ENCODE results near the gene HNRNPLL. TPM values are rescaled to one million over a fixed set of nuclear protein-coding genes. Genes with fewer than 3 reads are reported as not detected.

The HNRNPLL gene
- total RNA-seq, 1 donor from 2014 or later = 55.9 TPM

DNA sequence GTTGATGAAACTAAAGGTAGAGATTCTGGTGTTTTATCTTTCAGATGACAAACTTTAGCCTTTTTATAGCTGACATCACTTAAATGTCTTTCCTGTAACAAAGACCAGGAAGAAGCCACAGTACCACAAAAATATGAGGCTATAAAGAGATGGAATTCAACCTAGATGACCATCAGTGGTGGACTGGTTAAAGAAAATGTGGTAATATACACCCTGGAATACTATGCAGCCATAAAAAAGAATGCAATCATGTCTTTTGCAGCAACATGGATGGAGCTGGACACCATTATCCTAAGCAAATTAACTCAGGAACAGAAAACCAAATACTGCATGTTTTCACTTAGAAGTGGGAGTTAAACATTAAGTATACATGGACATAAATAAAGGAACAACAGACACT, 18.3 kb upstream of the HNRNPLL start:
- no peak for FAIRE-seq
- H3K9me3 Mint-ChIP-seq (ENCODE audit: unreplicated experiment) = no peaks in the 10 kb centered on the region

DNA sequence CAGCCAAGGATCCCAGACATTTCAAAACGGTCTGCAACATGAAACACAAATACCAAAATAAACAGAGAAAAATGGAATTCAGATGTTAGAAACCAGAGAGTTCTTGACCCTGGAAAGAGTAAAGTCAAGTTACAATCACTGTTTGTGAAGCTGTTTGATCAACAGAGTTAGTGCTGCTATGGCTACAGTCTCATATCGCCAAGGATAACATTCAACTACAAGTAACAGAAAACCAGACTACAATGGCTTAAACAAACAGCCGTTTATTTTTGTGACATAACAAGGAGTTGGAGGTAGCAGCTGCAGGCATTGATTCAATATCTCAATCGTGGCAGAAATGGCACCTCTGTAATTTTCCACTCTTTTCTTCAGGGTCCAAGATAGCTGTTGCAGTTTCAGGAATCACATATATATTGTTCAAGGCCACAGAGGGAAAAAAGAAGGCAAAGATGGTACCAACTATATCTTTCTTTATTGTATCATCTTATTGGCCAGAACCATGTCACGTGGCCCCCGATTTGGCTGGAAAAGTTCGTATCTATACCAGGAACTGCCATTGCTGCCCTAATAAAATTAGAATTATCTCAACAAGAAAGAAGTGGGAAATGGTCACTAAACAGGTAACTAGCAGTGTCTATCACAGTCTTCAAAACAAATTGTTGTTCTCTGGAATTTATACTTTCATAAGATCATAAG, 17.7 kb upstream of the HNRNPLL start:
- TF ChIP-seq, protein P1, sequence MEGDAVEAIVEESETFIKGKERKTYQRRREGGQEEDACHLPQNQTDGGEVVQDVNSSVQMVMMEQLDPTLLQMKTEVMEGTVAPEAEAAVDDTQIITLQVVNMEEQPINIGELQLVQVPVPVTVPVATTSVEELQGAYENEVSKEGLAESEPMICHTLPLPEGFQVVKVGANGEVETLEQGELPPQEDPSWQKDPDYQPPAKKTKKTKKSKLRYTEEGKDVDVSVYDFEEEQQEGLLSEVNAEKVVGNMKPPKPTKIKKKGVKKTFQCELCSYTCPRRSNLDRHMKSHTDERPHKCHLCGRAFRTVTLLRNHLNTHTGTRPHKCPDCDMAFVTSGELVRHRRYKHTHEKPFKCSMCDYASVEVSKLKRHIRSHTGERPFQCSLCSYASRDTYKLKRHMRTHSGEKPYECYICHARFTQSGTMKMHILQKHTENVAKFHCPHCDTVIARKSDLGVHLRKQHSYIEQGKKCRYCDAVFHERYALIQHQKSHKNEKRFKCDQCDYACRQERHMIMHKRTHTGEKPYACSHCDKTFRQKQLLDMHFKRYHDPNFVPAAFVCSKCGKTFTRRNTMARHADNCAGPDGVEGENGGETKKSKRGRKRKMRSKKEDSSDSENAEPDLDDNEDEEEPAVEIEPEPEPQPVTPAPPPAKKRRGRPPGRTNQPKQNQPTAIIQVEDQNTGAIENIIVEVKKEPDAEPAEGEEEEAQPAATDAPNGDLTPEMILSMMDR (IDR thresholded peaks at IDR 0.05; ENCODE audit: insufficient read depth, low read depth, low read length) = no peak
- no peak for TF ChIP-seq EZH2 (IDR thresholded peaks at IDR 0.05; ENCODE audit: insufficient read depth, low read length)
- Mint-ChIP-seq H3K9me3 (ENCODE audit: unreplicated experiment) (no peaks in the 10 kb centered on the region), H3K4me3 (ENCODE audit: unreplicated experiment) (no peak overlapping the region), H3K27ac (ENCODE audit: unreplicated experiment) (no peak overlapping the region), H3K36me3 (ENCODE audit: low read depth, unreplicated experiment) (no peaks in the 10 kb centered on the region), H3K27me3 (ENCODE audit: low read depth, unreplicated experiment) (peaks cover 2% of the 10 kb centered on the region), H3K4me1 (ENCODE audit: low read depth, unreplicated experiment) (peaks cover 8% of the 10 kb centered on the region)
- Histone ChIP-seq H3K9ac (ENCODE audit: low read length) (no peak overlapping the region), H3K9me3 (ENCODE audit: insufficient read depth, low read depth, low read length) (no peaks in the 10 kb centered on the region), H3K4me3 (ENCODE audit: insufficient read depth, low read depth, low read length) (no peak overlapping the region), H3K79me2 (ENCODE audit: insufficient read depth, low read length) (no peaks in the 10 kb centered on the region), H4K20me1 (ENCODE audit: insufficient read depth, low read length) (no peaks in the 10 kb centered on the region), H3K36me3 (ENCODE audit: insufficient read depth, low read length) (no peaks in the 10 kb centered on the region), H2AFZ (ENCODE audit: low read depth, low read length) (no peak overlapping the region), H3K27me3 (ENCODE audit: insufficient read depth, low read length) (no peaks in the 10 kb centered on the region), H3K4me1 (ENCODE audit: insufficient read depth, low read length) (no peaks in the 10 kb centered on the region), H3K4me2 (ENCODE audit: low read length) (no peak overlapping the region), H3K27ac (ENCODE audit: low read depth, low read length) (no peak overlapping the region)
- DNase-seq (ENCODE audit: low read depth) (peak; percentile 66), FAIRE-seq (no peak)

More for the DNA sequence above, 18.3 kb upstream of the HNRNPLL start:
- peaks cover 8% of the 10 kb centered on the region for H3K4me1 Mint-ChIP-seq (ENCODE audit: low read depth, unreplicated experiment)
- Histone ChIP-seq H3K27me3 (ENCODE audit: insufficient read depth, low read length) (no peaks in the 10 kb centered on the region), H3K4me3 (ENCODE audit: insufficient read depth, low read depth, low read length) (no peak overlapping the region), H2AFZ (ENCODE audit: low read depth, low read length) (no peak overlapping the region), H3K79me2 (ENCODE audit: insufficient read depth, low read length) (no peaks in the 10 kb centered on the region), H3K4me1 (ENCODE audit: insufficient read depth, low read length) (no peaks in the 10 kb centered on the region), H3K9ac (ENCODE audit: low read length) (no peak overlapping the region), H3K27ac (ENCODE audit: low read depth, low read length) (no peak overlapping the region), H3K36me3 (ENCODE audit: insufficient read depth, low read length) (no peaks in the 10 kb centered on the region), H4K20me1 (ENCODE audit: insufficient read depth, low read length) (no peaks in the 10 kb centered on the region), H3K9me3 (ENCODE audit: insufficient read depth, low read depth, low read length) (no peaks in the 10 kb centered on the region), H3K4me2 (ENCODE audit: low read length) (no peak overlapping the region)
- no peak overlapping the region for H3K4me3 Mint-ChIP-seq (ENCODE audit: unreplicated experiment)
- H3K27ac Mint-ChIP-seq (ENCODE audit: unreplicated experiment) = no peak overlapping the region
- DNase-seq (ENCODE audit: low read depth) = no peak
- H3K36me3 Mint-ChIP-seq (ENCODE audit: low read depth, unreplicated experiment) = no peaks in the 10 kb centered on the region
- H3K27me3 Mint-ChIP-seq (ENCODE audit: low read depth, unreplicated experiment) = peaks cover 2% of the 10 kb centered on the region
- TF ChIP-seq, protein P1 (IDR thresholded peaks at IDR 0.05; ENCODE audit: insufficient read depth, low read depth, low read length) = no peak
- TF ChIP-seq EZH2 (IDR thresholded peaks at IDR 0.05; ENCODE audit: insufficient read depth, low read length) = no peak

DNA sequence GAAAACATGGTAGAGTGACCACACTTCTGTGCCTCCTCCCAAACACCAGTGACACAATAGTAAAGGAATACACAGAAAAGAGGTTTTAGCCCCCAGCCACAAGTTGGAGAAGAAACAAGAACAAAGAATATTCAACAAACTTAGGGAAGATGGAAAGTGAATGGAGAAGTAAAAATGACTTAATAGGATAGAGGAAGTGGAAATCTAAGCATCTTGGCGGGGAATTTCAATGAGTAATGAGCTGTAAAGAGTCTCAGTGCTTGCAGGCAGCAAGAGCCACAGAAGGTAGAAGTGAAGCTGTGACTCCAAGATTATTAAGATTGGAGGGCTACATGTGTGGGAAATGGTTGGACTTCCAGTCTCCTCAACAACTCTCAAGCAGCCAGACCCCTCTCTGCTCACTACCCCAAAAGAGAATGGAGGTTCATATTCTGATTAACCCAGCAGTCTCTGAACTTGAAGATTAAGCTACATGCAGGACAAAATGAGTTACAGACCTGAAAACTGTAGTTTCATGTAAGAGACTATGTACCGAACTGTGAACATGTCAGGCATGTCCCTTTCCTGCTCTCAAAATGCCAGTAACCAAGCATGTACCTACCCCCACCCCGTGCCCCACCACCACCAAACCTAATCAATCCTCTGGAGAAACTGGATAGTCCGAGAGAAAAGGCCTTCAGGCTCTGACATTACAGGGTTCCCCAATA, 16.9 kb upstream of the HNRNPLL start:
- no peak for DNase-seq (ENCODE audit: low read depth)
- peaks cover 8% of the 10 kb centered on the region for H3K4me1 Mint-ChIP-seq (ENCODE audit: low read depth, unreplicated experiment)
- Histone ChIP-seq H3K9me3 (ENCODE audit: insufficient read depth, low read depth, low read length) (no peaks in the 10 kb centered on the region), H4K20me1 (ENCODE audit: insufficient read depth, low read length) (no peaks in the 10 kb centered on the region), H3K4me2 (ENCODE audit: low read length) (no peak overlapping the region), H3K27ac (ENCODE audit: low read depth, low read length) (no peak overlapping the region), H3K36me3 (ENCODE audit: insufficient read depth, low read length) (no peaks in the 10 kb centered on the region), H3K27me3 (ENCODE audit: insufficient read depth, low read length) (no peaks in the 10 kb centered on the region), H2AFZ (ENCODE audit: low read depth, low read length) (peak overlapping the region; percentile 8), H3K4me1 (ENCODE audit: insufficient read depth, low read length) (no peaks in the 10 kb centered on the region), H3K79me2 (ENCODE audit: insufficient read depth, low read length) (no peaks in the 10 kb centered on the region), H3K4me3 (ENCODE audit: insufficient read depth, low read depth, low read length) (no peak overlapping the region), H3K9ac (ENCODE audit: low read length) (no peak overlapping the region)
- H3K27me3 Mint-ChIP-seq (ENCODE audit: low read depth, unreplicated experiment) = peaks cover 2% of the 10 kb centered on the region
- H3K36me3 Mint-ChIP-seq (ENCODE audit: low read depth, unreplicated experiment) = no peaks in the 10 kb centered on the region
- TF ChIP-seq, protein P1 (IDR thresholded peaks at IDR 0.05; ENCODE audit: insufficient read depth, low read depth, low read length) = no peak
- TF ChIP-seq EZH2 (IDR thresholded peaks at IDR 0.05; ENCODE audit: insufficient read depth, low read length) = no peak
- H3K4me3 Mint-ChIP-seq (ENCODE audit: unreplicated experiment) = no peak overlapping the region
- H3K27ac Mint-ChIP-seq (ENCODE audit: unreplicated experiment) = no peak overlapping the region
- no peak for FAIRE-seq
- no peaks in the 10 kb centered on the region for H3K9me3 Mint-ChIP-seq (ENCODE audit: unreplicated experiment)

All from astrocyte (in vitro differentiated cells and primary cell).